HepG2 (cell line): ENCODE results near the gene BTBD17. TPM values are rescaled to one million over a fixed set of nuclear protein-coding genes. Genes with fewer than 3 reads are reported as not detected.

ENCODE experiments used
- ATAC-seq: fragments of 200-7000 bp; cut with Tn5 transposase; 3 replicates; pipeline ENCODE4 v1.9.1; 2020; ENCODE audit warnings: mild to moderate bottlenecking, moderate library complexity
- BruUV-seq: library from RNA; stranded (reverse); fragments of 400-500 nt; replicated peaks from 2 replicates; lab custom pipeline; 2021; lab: Mats Ljungman, UMichigan
- CTCF ChIA-PET: fragments of 300-600 bp; formaldehyde crosslinking; extraction: SDS; loops from one replicate; lab custom pipeline; 2021; ENCODE audit warnings: low total read pairs, inconsistent platforms, low intra/inter-chr PET ratio; lab: Yijun Ruan, JAX
- POLR2A ChIA-PET: fragments of 350-600 bp; sonication (Branson Sonifier 250); formaldehyde crosslinking; loops from one replicate; lab custom pipeline; 2020; ENCODE audit warnings: antibody characterized with exemption, inconsistent platforms; lab: Yijun Ruan, JAX
- DNase-seq: peaks from one replicate; pipeline ENCODE4 v3.0.0-alpha.2; 2015; ENCODE audit warnings: low spot score
- FAIRE-seq: peaks from 3 replicates; lab custom pipeline; 2011; peaks lifted over from hg19 to GRCh38; lab: Jason Lieb, UNC
- H2AFZ ChIP-seq: one replicate; pipeline ENCODE4 v1.6.1; 2011; ENCODE audit warnings: low read length, inconsistent platforms
- H3K27ac ChIP-seq: fragments of 300-600 bp; 3 replicates; pipeline ENCODE4 v1.8.0; 2011; ENCODE audit warnings: mixed run types, mild to moderate bottlenecking, mixed read lengths, low read length, inconsistent platforms; ENCODE audit not compliant: insufficient read depth; ENCODE audit errors: extremely low read length
- H3K27me3 ChIP-seq, 2 experiments: fragments of 200-600 bp in 1 of 2; 2 replicates in 1 of 2; 3 replicates in 1 of 2; pipeline versions ENCODE4 v1.6.0 to v1.8.0; 2011; ENCODE audit warnings: low read length in 2 of 2, mild to moderate bottlenecking in 2 of 2, moderate library complexity in 2 of 2, inconsistent platforms in 1 of 2; ENCODE audit not compliant: insufficient read depth in 2 of 2, control insufficient read depth in 1 of 2
- H3K36me3 ChIP-seq, 2 experiments: fragments of 200-600 bp in 1 of 2; replicated peaks in 1 of 2; 2 replicates in 1 of 2; 3 replicates in 1 of 2; pipeline versions ENCODE4 v1.5.1 to v1.8.0; 2011; ENCODE audit warnings: low read length in 2 of 2, inconsistent platforms in 1 of 2; ENCODE audit not compliant: insufficient read depth in 2 of 2, control insufficient read depth in 1 of 2
- H3K4me1 ChIP-seq: 2 replicates; pipeline ENCODE4 v1.5.1; 2012; ENCODE audit warnings: low read length, inconsistent platforms; ENCODE audit not compliant: insufficient read depth
- H3K4me2 ChIP-seq: 2 replicates; pipeline ENCODE4 v1.6.0; 2011; ENCODE audit warnings: low read depth, low read length, inconsistent platforms
- H3K4me3 ChIP-seq, 3 experiments: fragments of 200-600 bp in 1 of 3; sonication (generic), shearing (Covaris generic) in 1 of 3; replicated peaks in 1 of 3; 2 replicates each; pipeline ENCODE4 v1.5.1; 2011 to 2016; ENCODE audit warnings: low read length in 3 of 3, inconsistent platforms in 2 of 3, low read depth in 2 of 3, mild to moderate bottlenecking in 2 of 3, control low read depth in 1 of 3, mixed read lengths in 1 of 3; ENCODE audit not compliant: insufficient read depth in 1 of 3
- H3K79me2 ChIP-seq: one replicate; pipeline ENCODE4 v1.6.1; 2011; ENCODE audit warnings: low read length, inconsistent platforms; ENCODE audit not compliant: insufficient read depth
- H3K9ac ChIP-seq: 2 replicates; pipeline ENCODE4 v1.6.0; 2011; ENCODE audit warnings: mild to moderate bottlenecking, low read depth, low read length, inconsistent platforms; ENCODE audit not compliant: insufficient read depth
- H3K9me3 ChIP-seq: 2 replicates; pipeline ENCODE4 v1.5.1; 2012; ENCODE audit warnings: mild to moderate bottlenecking, low read length
- H4K20me1 ChIP-seq: 2 replicates; pipeline ENCODE4 v1.6.0; 2011; ENCODE audit warnings: inconsistent platforms, mild to moderate bottlenecking, low read length, moderate library complexity; ENCODE audit not compliant: insufficient read depth
- CEBPZ ChIP-seq: IDR thresholded peaks from 2 replicates; pipeline ENCODE4 v1.6.1; 2012; ENCODE audit warnings: low read length, improper control_type of control experiment
- E2F5 ChIP-seq: sonication (generic); formaldehyde crosslinking; conservative IDR thresholded peaks from 2 replicates; pipeline ENCODE4 v1.4.0; 2020; ENCODE audit warnings: missing genetic modification reagents
- FOXC1 ChIP-seq: sonication (generic); formaldehyde crosslinking; IDR thresholded peaks from 2 replicates; pipeline ENCODE4 v1.8.0; 2022; ENCODE audit warnings: mild to moderate bottlenecking, missing genetic modification reagents, borderline replicate concordance
- HOXA7 ChIP-seq: sonication (generic); formaldehyde crosslinking; IDR thresholded peaks from 2 replicates; pipeline ENCODE4 v1.8.1; 2022; ENCODE audit warnings: mild to moderate bottlenecking, missing genetic modification reagents, moderate library complexity
- KMT2B ChIP-seq: IDR thresholded peaks from 2 replicates; pipeline ENCODE4 v1.6.1; 2016; ENCODE audit warnings: missing genetic modification reagents, missing compliant biosample characterization
- NFATC3 ChIP-seq: sonication (generic); formaldehyde crosslinking; IDR thresholded peaks from 2 replicates; pipeline ENCODE4 v1.5.1; 2020; ENCODE audit warnings: mild to moderate bottlenecking, missing genetic modification reagents
- NPAS2 ChIP-seq: sonication (generic); formaldehyde crosslinking; IDR thresholded peaks from 2 replicates; pipeline ENCODE4 v1.8.0; 2022; ENCODE audit warnings: mild to moderate bottlenecking, missing genetic modification reagents, borderline replicate concordance
- SAP130 ChIP-seq: IDR thresholded peaks from 2 replicates; pipeline ENCODE4 v1.6.1; 2016; ENCODE audit warnings: low read depth
- STAT5B ChIP-seq: sonication (generic); formaldehyde crosslinking; IDR thresholded peaks from 2 replicates; pipeline ENCODE4 v1.4.0; 2020; ENCODE audit warnings: missing genetic modification reagents
- ZNF3 ChIP-seq: IDR thresholded peaks from 2 replicates; pipeline ENCODE4 v1.7.0; 2017; ENCODE audit warnings: inconsistent platforms
- ZNF350 ChIP-seq: sonication (generic); formaldehyde crosslinking; IDR thresholded peaks from 2 replicates; pipeline ENCODE4 v1.4.0; 2020; ENCODE audit warnings: mild to moderate bottlenecking, low read depth, missing genetic modification reagents, borderline replicate concordance
- ZNF468 ChIP-seq: sonication (generic); formaldehyde crosslinking; IDR thresholded peaks from 2 replicates; pipeline ENCODE4 v1.8.0; 2022; ENCODE audit warnings: mild to moderate bottlenecking, moderate library complexity, missing genetic modification reagents
- ZNF549 ChIP-seq: sonication (generic); formaldehyde crosslinking; IDR thresholded peaks from 2 replicates; pipeline ENCODE4 v1.5.0; 2020; ENCODE audit warnings: missing genetic modification reagents
- ZNF674 ChIP-seq: sonication (generic); formaldehyde crosslinking; IDR thresholded peaks from 2 replicates; pipeline ENCODE4 v1.5.0; 2020; ENCODE audit warnings: low read depth, mild to moderate bottlenecking, missing genetic modification reagents
- WGBS: methylation state at CpG from one replicate; pipeline ENCODE4 v1.1.6; 2017; ENCODE audit warnings: low lambda C conversion rate; 5-methylcytosine and 5-hydroxymethylcytosine counted together
- in situ Hi-C: cut with HindIII; loops from 2 replicates; pipeline ENCODE4 v1.10.0; 2017; ENCODE audit warnings: low pct_unique_long_range_greater_than_20kb; ENCODE audit not compliant: extremely low pct_ligation_motif_present
- intact Hi-C: fragments of 100-400 bp; cut with micrococcal nuclease; formaldehyde crosslinking; loops from one replicate; pipeline ENCODE4 v1.10.0; 2022; ENCODE audit not compliant: unreplicated experiment
- polyA plus RNA-seq, 8 experiments: library from polyadenylated mRNA; depleted of rRNA in 3 of 8; stranded (reverse) in 7 of 8; unstranded in 1 of 8; fragments of >200 nt; fragmentation: Illumina TruSeq in 4 of 8; extraction: Trizol in 4 of 8; gene quantifications; 2 replicates each; pipeline versions ENCODE4 v1.2.1 to v1.2.3, GENCODE V29; 2011 to 2016; ENCODE audit warnings: low read depth in 4 of 8, missing spikeins in 1 of 8, mixed read lengths in 1 of 8; ENCODE audit not compliant: insufficient read depth in 1 of 8
- total RNA-seq, 5 experiments: library from RNA; depleted of rRNA; stranded (reverse); fragments of >200 nt; fragmentation: Illumina TruSeq; extraction: Trizol; gene quantifications; 2 replicates each; pipeline ENCODE4 v1.2.3, GENCODE V29; 2016; ENCODE audit warnings: low read depth in 1 of 5

BTBD17 gene
- total and polyA plus RNA-seq, 2 of the 13 experiments (the other 11 are each of a cell fraction or from before 2014, with no cell fraction given) = not detected

GRCh38 chr17:74324521-74324920 lies 37.1 kb downstream of the BTBD17 start:
- no TSS peak for BruUV-seq
- ATAC-seq (no peak), DNase-seq (no peak), FAIRE-seq (no peak)
- Histone ChIP-seq H3K4me3 (no peak overlapping the region), H3K9me3 (no peaks in the 10 kb centered on the region), H3K4me1 (no peaks in the 10 kb centered on the region), H4K20me1 (no peaks in the 10 kb centered on the region), H3K27me3 (peaks cover 11 to 70% of the 10 kb centered on the region in 2 experiments), H2AFZ (no peak overlapping the region), H3K9ac (no peak overlapping the region), H3K27ac (no peak overlapping the region), H3K4me2 (no peak overlapping the region), H3K36me3 (no peaks in the 10 kb centered on the region), H3K79me2 (no peaks in the 10 kb centered on the region)
- ChIA-PET POLR2A (no interaction called here), CTCF (no interaction called here)
- intact Hi-C loops = no loop called here
- TF ChIP-seq E2F5 (CRISPR knock-in tag) (no peak), ZNF674 (no peak), SAP130 (CRISPR knock-in tag) (no peak), NFATC3 (no peak), CEBPZ (no peak), KMT2B (CRISPR knock-in tag) (no peak), ZNF549 (CRISPR knock-in tag) (no peak), FOXC1 (CRISPR knock-in tag) (no peak), STAT5B (CRISPR knock-in tag) (no peak), ZNF468 (CRISPR knock-in tag) (no peak), NPAS2 (CRISPR knock-in tag) (no peak), ZNF3 (CRISPR knock-in tag) (no peak), HOXA7 (CRISPR knock-in tag) (no peak), ZNF350 (no peak)
- 37% methylated on average over 6 of the region's 6 CpGs for WGBS
- in situ Hi-C loops = no loop called here
